A172 (cell line): ENCODE data around the gene KPNA2. TPM values are rescaled to one million over a fixed set of nuclear protein-coding genes. Genes with fewer than 3 reads are reported as not detected.
"Not testable (repeated sequence)": the region's sequence is repeated elsewhere in the genome, so short reads cannot be mapped to it uniquely, and the experiment has no call there.

Experiments
- DNase-seq: peaks from one replicate; pipeline ENCODE4 v3.0.0-alpha.2; 2015; ENCODE audit warnings: low spot score
- total RNA-seq: library from RNA; depleted of rRNA; stranded (reverse); fragments of >200 nt; shearing (Covaris generic); gene quantifications from 2 replicates; pipeline ENCODE4 v1.2.3, GENCODE V29; 2014; rRNA removed

KPNA2 gene
- 358 and 473 TPM in 2 replicates for total RNA-seq

GRCh38 chr17:68035523-68036303, at the start of gene KPNA2:
Gene KPNA2 (plus strand): TSS chr17:68035735. CDS start chr17:68037133, 1,398 bp downstream.
- DNase-seq, result peak; percentile 96

- DNase-seq, result no peak
Observed at GRCh38 chr17:67990909-67991308, 44.6 kb upstream of the KPNA2 start.

- DNase-seq, result peak; percentile 48
Observed at GRCh38 chr17:67992548-67993152, 42.9 kb upstream of the KPNA2 start.

- DNase-seq, result peak; percentile 49
Observed at GRCh38 chr17:67993153-67993997, 42.2 kb upstream of the KPNA2 start.

- no peak for DNase-seq
Observed at GRCh38 chr17:67993998-67994361, 41.6 kb upstream of the KPNA2 start.

- peak; percentile 30 for DNase-seq
Observed at GRCh38 chr17:67994817-67995569, 40.5 kb upstream of the KPNA2 start.

- no peak for DNase-seq
Observed at GRCh38 chr17:67995570-67996263, 39.8 kb upstream of the KPNA2 start.

GRCh38 chr17:67996301-67997171, 39.0 kb upstream of the KPNA2 start, which contains the start of gene C17orf58:
Gene C17orf58 (minus strand): TSS chr17:67996469. CDS start chr17:67996198, 271 bp downstream.
- not testable (repeated sequence) for DNase-seq

- DNase-seq, result no peak
Observed at GRCh38 chr17:67998466-67998865, 37.1 kb upstream of the KPNA2 start.

- no peak for DNase-seq
Observed at GRCh38 chr17:67999291-67999911, 36.1 kb upstream of the KPNA2 start.

GRCh38 chr17:68004201-68004600, 31.3 kb upstream of the KPNA2 start:
- DNase-seq, result no peak

- no peak for DNase-seq
Observed at GRCh38 chr17:68006797-68007196, 28.7 kb upstream of the KPNA2 start.

GRCh38 chr17:68011199-68011665, 24.3 kb upstream of the KPNA2 start:
- DNase-seq, result no peak

GRCh38 chr17:68013385-68013784, 22.1 kb upstream of the KPNA2 start:
- no peak for DNase-seq

GRCh38 chr17:68015081-68015723, 20.3 kb upstream of the KPNA2 start:
- no peak for DNase-seq

GRCh38 chr17:68016838-68017237, 18.7 kb upstream of the KPNA2 start:
- no peak for DNase-seq

- DNase-seq, result not testable (repeated sequence)
Observed at GRCh38 chr17:68018493-68018892, 17.0 kb upstream of the KPNA2 start.

GRCh38 chr17:68019336-68019674, 16.2 kb upstream of the KPNA2 start:
- DNase-seq, result no peak
